Stimulated activated CD8-positive, alpha-beta memory T cell treated with anti-CD3 and anti-CD28 coated beads, Interleukin-7, amount 100 ng/mL, for 1 hour (primary cell): Measurements from ENCODE around the gene ARHGAP6.

Source experiments
- DNase-seq, 2 donors: peaks; one replicate each; pipeline ENCODE4 v3.0.0-alpha.2; 2020; ENCODE audit warnings: low read depth in 2 of 2

The ARHGAP6 gene

DNA sequence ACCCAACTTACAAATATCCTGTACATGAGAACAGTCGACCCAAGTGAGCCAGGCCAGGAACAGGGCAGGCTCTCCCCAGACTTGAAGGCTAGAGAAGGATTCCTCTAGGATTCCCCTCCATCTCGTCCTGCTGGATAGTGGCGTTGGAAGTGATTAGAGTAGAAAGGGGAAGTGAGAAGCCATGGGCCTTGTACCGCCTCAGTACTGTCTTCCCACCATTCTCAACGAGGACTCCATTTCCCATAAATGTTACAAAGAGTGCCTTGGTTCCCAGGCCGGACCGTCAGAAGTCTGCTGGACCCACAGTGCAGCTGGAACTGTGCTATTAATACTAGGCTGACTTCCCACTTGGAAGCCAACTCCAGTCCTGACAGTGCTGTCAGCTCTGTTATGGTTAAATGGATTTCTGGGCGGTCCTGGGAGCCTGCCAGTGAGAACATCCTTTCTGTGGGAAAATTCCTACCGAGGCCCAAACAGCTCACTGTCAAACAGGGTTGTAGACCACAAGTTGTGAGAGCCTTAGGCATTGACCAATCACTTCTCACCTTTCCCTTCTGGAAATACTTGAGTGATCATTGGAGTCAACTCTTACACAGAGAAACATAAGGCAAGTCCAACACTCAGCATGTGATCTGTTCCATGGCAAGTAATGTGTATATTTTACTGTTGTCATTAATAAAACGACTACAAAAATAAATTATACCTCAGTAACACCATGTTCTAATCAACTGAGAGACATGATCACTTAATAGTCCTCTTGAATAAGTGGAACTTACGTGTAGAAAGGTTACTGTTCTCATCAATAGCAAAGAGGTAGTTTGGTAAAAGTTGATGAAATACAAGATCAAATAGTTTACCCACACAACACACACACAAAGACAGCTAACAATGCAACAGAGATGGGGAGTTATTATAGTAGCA, 314.1 kb downstream of the ARHGAP6 start:
- DNase-seq = no peak

DNA sequence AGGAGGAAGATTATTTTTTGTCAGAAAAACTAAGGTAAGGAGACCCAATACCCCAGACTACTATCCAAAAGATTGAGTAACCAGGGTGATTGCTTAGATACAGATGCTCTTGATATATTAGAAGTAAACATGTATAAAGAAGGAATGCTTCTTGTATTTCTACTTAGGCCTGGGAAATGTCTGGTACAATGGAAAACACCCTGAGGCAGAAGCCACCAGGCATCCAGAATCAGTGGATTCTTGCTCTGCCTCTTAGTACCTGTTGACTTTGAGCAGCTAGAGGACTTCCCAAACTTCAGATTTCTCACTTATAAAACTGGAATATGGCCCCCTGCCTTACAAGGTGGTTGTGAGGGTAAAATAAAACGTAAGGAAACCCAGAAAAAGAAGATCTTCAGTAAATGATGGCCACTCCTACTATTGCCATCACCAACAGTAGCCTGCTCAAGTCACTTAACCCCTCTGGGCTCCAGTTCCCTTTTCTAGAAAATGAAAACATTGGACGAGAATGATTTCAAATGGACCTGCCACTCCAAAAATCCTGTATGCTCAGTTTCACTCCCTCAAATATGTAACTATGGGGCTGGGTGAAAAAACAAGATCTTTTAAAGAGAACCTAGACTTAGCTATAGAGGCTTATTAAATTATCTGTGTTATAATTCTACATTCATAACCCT, 315.9 kb downstream of the ARHGAP6 start:
- no peak for DNase-seq

- DNase-seq = no peak
Measured at GRCh38 chrX:11349020-11349419, 316.7 kb downstream of the ARHGAP6 start.

DNA sequence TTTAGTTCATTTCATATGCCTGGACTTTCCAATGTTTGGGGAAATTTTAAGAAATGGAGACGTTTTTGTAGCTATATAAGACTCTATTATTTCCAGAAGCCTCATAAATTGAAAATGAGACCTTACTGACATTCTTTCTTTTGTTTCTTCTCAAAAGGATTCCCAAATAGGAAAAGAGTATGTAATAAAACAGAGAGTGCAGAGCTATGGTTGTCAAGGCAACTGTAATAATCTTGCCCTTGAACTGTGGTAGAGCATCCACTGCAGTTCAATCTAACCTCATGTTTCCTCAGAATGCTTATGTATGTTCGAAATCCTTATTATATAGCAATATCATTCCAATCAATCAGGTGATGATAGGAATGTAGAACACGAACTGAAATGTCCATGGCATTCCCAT, 318.4 kb downstream of the ARHGAP6 start:
- no peak for DNase-seq

- no peak for DNase-seq
Measured at GRCh38 chrX:11346121-11346682, 319.5 kb downstream of the ARHGAP6 start.

DNA sequence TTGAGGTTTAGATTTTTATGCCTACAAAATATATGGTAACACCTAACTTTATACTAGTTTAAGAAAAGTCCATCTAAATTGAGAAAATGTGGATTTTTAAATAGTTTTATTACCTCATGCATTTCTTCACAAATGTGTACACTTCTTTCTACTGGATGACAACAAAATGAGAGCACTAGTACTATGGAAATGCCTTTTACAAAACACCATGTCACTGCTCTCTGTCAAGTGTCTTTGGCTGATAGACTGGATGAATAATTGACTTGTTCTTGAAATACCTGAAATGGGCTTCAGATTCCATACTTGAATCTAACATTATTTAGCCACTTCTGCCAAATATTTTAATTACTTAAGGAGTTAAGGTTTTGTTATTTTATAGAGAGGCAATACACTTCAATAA, 323.0 kb downstream of the ARHGAP6 start:
- DNase-seq = no peak

GRCh38 chrX:11341274-11342201, 324.2 kb downstream of the ARHGAP6 start:
- no peak for DNase-seq

DNA sequence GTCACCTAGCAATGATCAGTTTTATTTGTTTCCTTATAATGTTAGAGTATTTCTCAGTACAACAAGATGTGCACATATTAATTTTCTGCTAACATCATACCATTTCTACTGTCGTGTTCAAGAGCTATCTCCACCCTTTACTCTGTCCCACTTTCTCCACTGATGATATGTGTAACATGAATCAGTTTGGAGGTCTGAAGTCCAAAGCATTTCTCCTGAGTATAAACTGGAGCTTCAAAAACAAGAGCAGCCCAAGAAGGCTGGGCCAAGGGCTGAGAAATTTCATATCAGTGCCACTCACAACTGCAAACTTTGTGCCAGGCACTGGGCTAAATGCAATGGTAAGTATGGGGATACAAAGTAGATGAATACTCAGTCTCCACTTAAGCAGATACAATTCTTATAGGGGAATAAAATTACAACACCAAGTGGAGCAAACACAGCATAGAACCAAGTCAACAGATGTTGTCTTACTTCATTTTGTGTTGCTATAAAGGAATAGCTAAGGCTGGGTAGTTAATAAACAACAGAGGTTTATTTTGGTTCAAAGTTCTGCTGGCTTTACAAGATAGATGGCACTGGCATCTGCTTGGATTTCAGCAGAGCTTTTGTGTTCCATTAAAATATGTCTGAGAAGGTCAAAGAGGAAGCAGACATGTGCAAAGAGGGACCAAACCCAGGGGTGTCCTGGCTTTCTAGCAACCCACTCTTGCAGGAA, 328.3 kb downstream of the ARHGAP6 start:
- DNase-seq = no peak

GRCh38 chrX:11336201-11336600, 329.5 kb downstream of the ARHGAP6 start:
- no peak for DNase-seq

- DNase-seq = no peak
Measured at GRCh38 chrX:11334165-11334564, 331.6 kb downstream of the ARHGAP6 start.

DNA sequence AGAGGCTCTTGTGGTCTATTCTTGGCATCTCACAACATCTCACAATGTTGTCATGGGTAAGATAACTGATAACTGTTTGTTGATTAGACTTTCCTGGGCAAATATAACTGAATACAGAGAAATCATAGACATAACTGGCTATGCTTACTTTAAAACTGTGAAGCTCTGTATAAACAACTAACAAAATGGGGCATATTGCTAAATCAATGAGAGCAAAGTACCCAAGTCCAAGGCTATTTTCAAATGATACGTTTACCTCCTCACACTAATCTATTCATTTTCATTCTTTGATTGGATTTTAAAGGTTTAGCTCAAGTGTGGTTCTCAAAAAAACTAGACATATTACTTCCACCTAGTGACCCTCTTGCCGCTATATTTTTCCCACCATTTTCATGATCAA, 333.9 kb downstream of the ARHGAP6 start:
- DNase-seq = no peak

GRCh38 chrX:11329021-11329420, 336.7 kb downstream of the ARHGAP6 start:
- no peak for DNase-seq

GRCh38 chrX:11328134-11328533, 337.6 kb downstream of the ARHGAP6 start:
- DNase-seq = no peak

DNA sequence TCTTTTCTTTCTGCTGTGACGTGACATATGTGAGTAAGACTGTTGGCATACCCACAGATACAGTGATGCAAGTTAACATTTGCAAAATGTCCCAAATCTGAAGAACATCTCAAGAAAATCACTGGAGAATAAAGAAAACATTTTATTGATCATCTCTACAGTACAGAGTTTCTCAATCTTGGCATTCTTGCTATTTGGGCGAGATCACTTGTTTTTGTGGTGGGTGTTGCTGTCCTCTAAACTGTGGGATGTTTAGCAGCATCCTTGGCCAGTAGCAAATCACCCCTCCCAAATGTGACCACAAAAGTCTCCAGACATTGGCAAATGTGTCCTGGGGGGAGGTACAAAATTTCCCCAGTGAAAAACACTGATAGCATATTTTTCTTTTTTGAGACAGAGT, 343.7 kb downstream of the ARHGAP6 start:
- DNase-seq = no peak

DNA sequence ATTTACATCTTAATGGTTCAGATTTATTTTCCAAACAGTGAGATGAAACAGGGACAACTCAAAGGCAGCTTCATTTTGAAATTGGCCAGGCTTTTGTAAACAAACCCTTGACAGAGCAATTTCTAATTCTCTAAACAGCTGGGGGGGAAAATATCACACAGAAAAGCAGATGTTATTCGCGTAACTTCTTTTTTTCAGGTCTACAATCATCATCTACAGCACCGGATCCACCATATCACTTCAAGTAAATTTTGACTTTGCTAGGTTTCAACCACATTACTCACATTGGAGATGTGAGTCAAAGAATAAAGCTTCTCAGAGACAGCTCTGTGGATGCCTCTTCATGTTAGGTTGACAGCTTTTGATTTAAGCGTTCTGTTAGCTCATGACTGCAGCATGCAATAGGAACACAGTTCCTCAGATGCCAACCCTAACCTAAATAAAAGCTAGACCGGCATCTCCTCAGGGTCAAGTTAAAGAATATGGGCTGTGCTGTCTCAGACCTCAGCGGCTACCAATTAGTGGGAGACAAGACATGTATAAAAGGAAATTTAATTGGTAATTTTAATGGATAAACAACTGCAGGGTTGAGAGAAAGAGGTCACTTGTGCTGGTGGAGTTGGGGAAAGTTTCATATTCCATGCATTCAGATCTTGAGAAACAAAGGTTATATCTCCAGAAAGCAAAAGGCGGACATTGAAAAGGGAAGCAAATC, 345.8 kb downstream of the ARHGAP6 start:
- no peak for DNase-seq

DNA sequence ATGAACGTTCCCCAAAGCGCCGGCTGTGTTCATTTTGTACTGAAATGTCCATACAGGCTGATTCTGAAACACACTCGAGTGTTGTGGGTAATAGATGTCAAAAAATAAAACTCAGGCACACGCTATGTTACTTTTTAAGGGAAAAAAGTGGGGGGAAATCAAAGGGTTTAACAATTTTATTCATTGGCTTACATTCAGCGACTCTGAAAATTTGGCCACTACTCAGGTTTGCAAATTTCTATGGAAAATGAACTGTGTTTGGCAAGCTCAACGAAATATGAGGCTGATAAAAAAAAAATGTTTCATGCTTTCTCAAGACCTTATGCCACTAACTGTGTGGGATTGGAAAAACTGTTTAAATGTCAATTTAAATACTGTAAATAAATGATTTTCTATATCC, 354.0 kb downstream of the ARHGAP6 start:
- no peak for DNase-seq

DNA sequence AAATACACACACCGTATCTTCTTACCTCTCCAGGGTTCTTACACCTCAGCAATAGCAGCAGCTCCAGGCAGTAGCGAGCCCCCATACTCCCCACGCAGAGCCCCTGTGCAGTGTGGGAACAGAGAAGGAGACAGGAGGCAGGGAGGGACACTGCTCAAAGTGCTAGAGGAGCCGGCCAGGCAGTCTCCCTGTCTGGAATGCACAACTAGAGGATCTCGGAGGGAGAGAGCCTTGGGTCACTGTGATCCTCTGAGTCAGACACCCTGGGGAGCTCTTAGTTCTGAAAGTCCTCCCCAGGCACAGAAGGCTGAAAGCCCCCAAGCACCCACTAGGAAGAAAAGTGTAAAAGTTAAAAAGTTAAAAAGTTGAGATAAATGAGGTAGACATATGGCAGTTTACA, 356.5 kb downstream of the ARHGAP6 start:
- DNase-seq = no peak

GRCh38 chrX:11305641-11306040, 360.1 kb downstream of the ARHGAP6 start:
- no peak for DNase-seq

DNA sequence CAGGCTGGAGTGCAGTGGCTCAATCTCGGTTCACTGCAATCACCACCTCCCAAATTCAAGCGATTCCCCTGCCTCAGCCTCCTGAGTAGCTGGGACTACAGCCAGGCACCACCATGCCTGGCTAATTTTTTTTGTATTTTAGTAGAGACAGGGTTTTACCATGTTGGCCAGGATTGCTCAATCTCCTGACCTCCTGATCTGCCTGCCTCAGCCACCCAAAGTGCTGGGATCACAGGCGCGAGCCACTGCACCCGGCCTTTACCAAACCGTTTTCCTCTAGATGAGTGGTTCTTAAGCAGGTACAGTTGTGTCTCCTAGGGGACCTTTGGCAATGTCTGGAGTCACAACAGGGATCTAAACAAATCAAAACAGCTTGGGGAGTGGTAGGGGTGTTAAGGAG, 360.9 kb downstream of the ARHGAP6 start:
- DNase-seq = no peak

DNA sequence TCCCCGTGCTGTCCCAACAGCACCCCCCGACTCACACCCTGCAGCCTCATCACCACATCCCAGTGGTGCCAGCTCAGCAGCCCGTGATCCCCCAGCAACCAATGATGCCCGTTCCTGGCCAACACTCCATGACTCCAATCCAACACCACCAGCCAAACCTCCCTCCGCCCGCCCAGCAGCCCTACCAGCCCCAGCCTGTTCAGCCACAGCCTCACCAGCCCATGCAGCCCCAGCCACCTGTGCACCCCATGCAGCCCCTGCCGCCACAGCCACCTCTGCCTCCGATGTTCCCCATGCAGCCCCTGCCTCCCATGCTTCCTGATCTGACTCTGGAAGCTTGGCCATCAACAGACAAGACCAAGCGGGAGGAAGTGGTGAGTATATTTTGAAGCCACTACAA, 367.1 kb downstream of the ARHGAP6 start:
- DNase-seq = no peak
